Stomach (tissue), 9 donors: ENCODE measurements around the gene TRIO. TPM values are rescaled to one million over a fixed set of nuclear protein-coding genes. Genes with fewer than 3 reads are reported as not detected.

ENCODE experiments used
- DNase-seq, 2 donors: peaks; one replicate each; pipeline versions ENCODE4 v3.0.0 to v3.0.0-alpha.2; 2013 to 2019
- H3K27ac ChIP-seq, 5 donors: fragments of 200-600 bp in 4 of 5; sonication (generic) in 4 of 5; one replicate each; pipeline ENCODE4 v1.5.1; 2013 to 2019; ENCODE audit warnings: mild to moderate bottlenecking in 1 of 5, moderate library complexity in 1 of 5
- H3K27me3 ChIP-seq, 3 donors: fragments of 200-600 bp; sonication (generic); one replicate each; pipeline ENCODE4 v1.5.1; 2017 to 2019; ENCODE audit warnings: mixed run types in 1 of 3
- H3K36me3 ChIP-seq, 4 donors: fragments of 200-600 bp; sonication (generic); 1 replicate in 3 of 4; 2 replicates in 1 of 4; pipeline ENCODE4 v1.5.1; 2016 to 2019
- H3K4me1 ChIP-seq, 4 donors: fragments of 200-600 bp; sonication (generic); one replicate each; pipeline ENCODE4 v1.5.1; 2016 to 2019
- H3K4me3 ChIP-seq, 4 donors: fragments of 200-600 bp; sonication (generic) in 3 of 4; one replicate each; pipeline ENCODE4 v1.5.1; 2016 to 2019; ENCODE audit warnings: mild to moderate bottlenecking in 1 of 4
- H3K9me3 ChIP-seq, 4 donors: fragments of 200-600 bp; sonication (generic); one replicate each; pipeline ENCODE4 v1.5.1; 2016 to 2019
- CTCF ChIP-seq, 7 experiments: fragments of 450-650 bp in 4 of 7; fragments of 200-600 bp in 3 of 7; sonication (generic) in 3 of 7; IDR thresholded peaks; one replicate each; pipeline ENCODE4 v1.5.1; 2016 to 2019; ENCODE audit warnings: antibody characterized with exemption in 7 of 7, control low read depth in 2 of 7, mild to moderate bottlenecking in 1 of 7
- EP300 ChIP-seq: sonication (generic); formaldehyde crosslinking; IDR thresholded peaks from one replicate; pipeline ENCODE4 v1.6.1; 2017; ENCODE audit warnings: antibody characterized with exemption
- POLR2A ChIP-seq, 4 donors: fragments of 450-650 bp; IDR thresholded peaks; one replicate each; pipeline ENCODE4 v1.6.1; 2016; ENCODE audit warnings: antibody characterized with exemption in 4 of 4, control low read depth in 2 of 4, mild to moderate bottlenecking in 1 of 4, moderate library complexity in 1 of 4
- POLR2AphosphoS5 ChIP-seq, 3 donors: sonication (generic); formaldehyde crosslinking; IDR thresholded peaks; one replicate each; pipeline ENCODE4 v1.6.1; 2016; ENCODE audit warnings: antibody characterized with exemption in 3 of 3
- WGBS, 5 donors: extraction: QIAGEN DNeasy Blood & Tissue Kit in 3 of 5; methylation state at CpG; one replicate each; pipeline versions ENCODE4 v1.1.5 to v1.1.7; 2013 to 2018; 5-methylcytosine and 5-hydroxymethylcytosine counted together
- intact Hi-C: fragments of 100-400 bp; cut with DNase I; formaldehyde crosslinking; loops from one replicate; pipeline ENCODE4 v1.15.1; 2023; ENCODE audit warnings: low total_unique reads
- polyA plus RNA-seq, 3 donors: library from polyadenylated mRNA; stranded (reverse); fragments of 200-250 nt; gene quantifications; one replicate each; pipeline ENCODE4 v1.2.3, GENCODE V29; 2013
- total RNA-seq, 5 donors: library from RNA; depleted of rRNA; stranded (reverse); fragments of >200 nt; gene quantifications; one replicate each; pipeline versions ENCODE4 v1.1.0 to v1.2.3, GENCODE V29; 2014 to 2016
- donor health status: healthy with polysubstance abuse.
- donor health status: Bipolar disorder and iron deficiency.
- donor health status: healthy.

Gene TRIO
- total and polyA plus RNA-seq, 8 donors: 9.9 to 558 (median 127) TPM

- Histone ChIP-seq H3K4me1 (peaks cover 0 to 23% (median 9%) of the 10 kb centered on the region in 4 donors), H3K27ac (no peak overlapping the region), H3K4me3 (no peak overlapping the region), H3K9me3 (no peaks in the 10 kb centered on the region), H3K27me3 (no peaks in the 10 kb centered on the region), H3K36me3 (peaks cover 24 to 92% (median 77%) of the 10 kb centered on the region in 4 donors)
- intact Hi-C loops: no loop called here
- WGBS, 5 donors: 85 to 89% (median 88%) methylated on average over 7 of the region's 7 CpGs
- TF ChIP-seq CTCF (IDR thresholded peaks at IDR 0.05) (no peak), POLR2A (IDR thresholded peaks at IDR 0.05) (no peak), POLR2AphosphoS5 (IDR thresholded peaks at IDR 0.05) (no peak), EP300 (no peak)
- no peak for DNase-seq
These were observed 251.2 kb downstream of the TRIO start for GRCh38 chr5:14394365-14394764.

GRCh38 chr5:14395411-14395810, 252.3 kb downstream of the TRIO start:
- Histone ChIP-seq H3K27me3 (no peaks in the 10 kb centered on the region), H3K4me3 (no peak overlapping the region), H3K9me3 (no peaks in the 10 kb centered on the region), H3K27ac (no peak overlapping the region), H3K4me1 (peaks cover 0 to 25% (median 11%) of the 10 kb centered on the region in 4 donors), H3K36me3 (peaks cover 13 to 92% (median 74%) of the 10 kb centered on the region in 4 donors)
- DNase-seq: no peak
- WGBS, 5 donors: 84 to 100% (median 92%) methylated on average over 1 of the region's 1 CpG
- intact Hi-C loops: no loop called here
- no peak for TF ChIP-seq CTCF (IDR thresholded peaks at IDR 0.05)
- TF ChIP-seq EP300: no peak
- no peak for TF ChIP-seq POLR2A (IDR thresholded peaks at IDR 0.05)
- no peak for TF ChIP-seq POLR2AphosphoS5 (IDR thresholded peaks at IDR 0.05)

- Histone ChIP-seq H3K4me1 (peaks cover 0 to 25% (median 11%) of the 10 kb centered on the region in 4 donors), H3K27me3 (no peaks in the 10 kb centered on the region), H3K9me3 (no peaks in the 10 kb centered on the region), H3K36me3 (peaks cover 7 to 92% (median 74%) of the 10 kb centered on the region in 4 donors), H3K27ac (no peak overlapping the region), H3K4me3 (no peak overlapping the region)
- no peak for DNase-seq
- intact Hi-C loops: no loop called here
- TF ChIP-seq POLR2A (IDR thresholded peaks at IDR 0.05): no peak
- TF ChIP-seq EP300: no peak
- 76 to 91% (median 88%) methylated on average over 7 of the region's 7 CpGs for WGBS, 5 donors
These were observed 252.9 kb downstream of the TRIO start for GRCh38 chr5:14396066-14396465.

GRCh38 chr5:14396737-14397136, 253.6 kb downstream of the TRIO start:
- peaks cover 0 to 25% (median 11%) of the 10 kb centered on the region in 4 donors for H3K4me1 ChIP-seq
- H3K27me3 ChIP-seq: no peaks in the 10 kb centered on the region
- peak overlapping the region in 2 of 5 donors; percentile 37 for H3K27ac ChIP-seq
- TF ChIP-seq CTCF (IDR thresholded peaks at IDR 0.05) (no peak), POLR2A (IDR thresholded peaks at IDR 0.05) (no peak), POLR2AphosphoS5 (IDR thresholded peaks at IDR 0.05) (no peak), EP300 (no peak)
- no peaks in the 10 kb centered on the region for H3K9me3 ChIP-seq
- no peak overlapping the region for H3K4me3 ChIP-seq
- peaks cover 7 to 92% (median 72%) of the 10 kb centered on the region in 4 donors for H3K36me3 ChIP-seq
- intact Hi-C loops: no loop called here
- 73 to 89% (median 80%) methylated on average over 5 of the region's 5 CpGs for WGBS, 5 donors
- no peak for DNase-seq

- Histone ChIP-seq H3K27me3 (no peaks in the 10 kb centered on the region), H3K4me1 (peaks cover 0 to 25% (median 11%) of the 10 kb centered on the region in 4 donors), H3K4me3 (no peak overlapping the region), H3K27ac (peak overlapping the region in 3 of 5 donors; percentile 8 to 37 (median 37)), H3K36me3 (peaks cover 7 to 88% (median 67%) of the 10 kb centered on the region in 4 donors), H3K9me3 (no peaks in the 10 kb centered on the region)
- no peak for DNase-seq
- TF ChIP-seq EP300 (no peak), CTCF (IDR thresholded peaks at IDR 0.05) (no peak), POLR2AphosphoS5 (IDR thresholded peaks at IDR 0.05) (no peak), POLR2A (IDR thresholded peaks at IDR 0.05) (no peak)
- 67 to 72% (median 72%) methylated on average over 3 of the region's 3 CpGs for WGBS, 5 donors
- intact Hi-C loops: no loop called here
These were observed 254.6 kb downstream of the TRIO start for GRCh38 chr5:14397717-14398116.
